DND-41 (cell line): ENCODE results near the gene NBAS.

Experiments
- EZH2 ChIP-seq: IDR thresholded peaks from 3 replicates; pipeline ENCODE4 v1.6.1; 2012; ENCODE audit warnings: borderline replicate concordance, low read depth, mild to moderate bottlenecking, moderate library complexity, low read length, inconsistent platforms; ENCODE audit not compliant: severe bottlenecking
- TF ChIP-seq, protein P1 (sequence below): IDR thresholded peaks from 2 replicates; pipeline ENCODE4 v1.5.1; 2012; ENCODE audit warnings: borderline replicate concordance, low read length, moderate library complexity, mild to moderate bottlenecking; ENCODE audit not compliant: poor library complexity, severe bottlenecking; ENCODE audit errors: extremely low read depth

DNA sequence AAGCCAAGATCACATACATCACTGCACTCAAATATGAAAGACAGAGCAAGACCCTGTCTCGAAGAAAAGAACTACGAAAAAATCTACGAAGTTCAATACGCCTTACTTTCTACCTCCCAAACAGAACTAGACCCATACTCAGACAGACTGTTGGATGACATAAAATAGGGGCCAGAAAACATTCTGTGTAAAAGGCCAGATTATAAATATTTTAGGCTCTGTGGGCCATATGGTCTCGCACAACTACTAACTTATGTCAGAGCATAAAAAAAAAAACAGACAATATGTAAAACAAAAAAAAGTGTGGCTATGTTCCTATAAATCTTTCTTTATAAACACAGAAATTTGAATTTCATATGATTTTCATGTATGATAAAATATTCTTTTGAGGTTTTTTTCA, 40.8 kb downstream of the NBAS start:
- TF ChIP-seq, protein P1, sequence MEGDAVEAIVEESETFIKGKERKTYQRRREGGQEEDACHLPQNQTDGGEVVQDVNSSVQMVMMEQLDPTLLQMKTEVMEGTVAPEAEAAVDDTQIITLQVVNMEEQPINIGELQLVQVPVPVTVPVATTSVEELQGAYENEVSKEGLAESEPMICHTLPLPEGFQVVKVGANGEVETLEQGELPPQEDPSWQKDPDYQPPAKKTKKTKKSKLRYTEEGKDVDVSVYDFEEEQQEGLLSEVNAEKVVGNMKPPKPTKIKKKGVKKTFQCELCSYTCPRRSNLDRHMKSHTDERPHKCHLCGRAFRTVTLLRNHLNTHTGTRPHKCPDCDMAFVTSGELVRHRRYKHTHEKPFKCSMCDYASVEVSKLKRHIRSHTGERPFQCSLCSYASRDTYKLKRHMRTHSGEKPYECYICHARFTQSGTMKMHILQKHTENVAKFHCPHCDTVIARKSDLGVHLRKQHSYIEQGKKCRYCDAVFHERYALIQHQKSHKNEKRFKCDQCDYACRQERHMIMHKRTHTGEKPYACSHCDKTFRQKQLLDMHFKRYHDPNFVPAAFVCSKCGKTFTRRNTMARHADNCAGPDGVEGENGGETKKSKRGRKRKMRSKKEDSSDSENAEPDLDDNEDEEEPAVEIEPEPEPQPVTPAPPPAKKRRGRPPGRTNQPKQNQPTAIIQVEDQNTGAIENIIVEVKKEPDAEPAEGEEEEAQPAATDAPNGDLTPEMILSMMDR = no peak
- TF ChIP-seq EZH2 = no peak
